Activated effector memory CD4-positive, alpha-beta T cell treated with Interleukin-2 at 50 U/mL for 16 hours (primary cell): ENCODE results near the gene MUSK.
"Not testable (repeated sequence)": the region's sequence is repeated elsewhere in the genome, so short reads cannot be mapped to it uniquely, and the experiment has no call there.

Experiments used
- DNase-seq: peaks from one replicate; pipeline ENCODE4 v3.0.0-alpha.2; 2020

MUSK gene

GRCh38 chr9:110764006-110764405 lies 95.4 kb downstream of the MUSK start:
- DNase-seq: no peak

GRCh38 chr9:110765926-110766325 lies 97.3 kb downstream of the MUSK start:
- DNase-seq: no peak

GRCh38 chr9:110767559-110768063 lies 99.0 kb downstream of the MUSK start:
- DNase-seq: no peak

GRCh38 chr9:110768886-110769285 lies 100.3 kb downstream of the MUSK start:
- no peak for DNase-seq

- no peak for DNase-seq
Observed at GRCh38 chr9:110769667-110770066, 101.1 kb downstream of the MUSK start.

- DNase-seq: no peak
Observed at GRCh38 chr9:110775724-110776123, 107.1 kb downstream of the MUSK start.

- no peak for DNase-seq
Observed at GRCh38 chr9:110776221-110776620, 107.6 kb downstream of the MUSK start.

GRCh38 chr9:110777196-110777875 lies 108.7 kb downstream of the MUSK start:
- no peak for DNase-seq

- no peak for DNase-seq
Observed at GRCh38 chr9:110777876-110778215, 109.3 kb downstream of the MUSK start.

- no peak for DNase-seq
Observed at GRCh38 chr9:110782701-110783100, 114.1 kb downstream of the MUSK start.

- no peak for DNase-seq
Observed at GRCh38 chr9:110784309-110784708, 115.7 kb downstream of the MUSK start.

GRCh38 chr9:110785166-110785565 lies 116.6 kb downstream of the MUSK start:
- no peak for DNase-seq

GRCh38 chr9:110788396-110788795 lies 119.8 kb downstream of the MUSK start:
- not testable (repeated sequence) for DNase-seq

- no peak for DNase-seq
Observed at GRCh38 chr9:110788871-110789270, 120.3 kb downstream of the MUSK start.

- no peak for DNase-seq
Observed at GRCh38 chr9:110797611-110798010, 129.0 kb downstream of the MUSK start.

GRCh38 chr9:110799396-110799795 lies 130.8 kb downstream of the MUSK start:
- DNase-seq: no peak

GRCh38 chr9:110801426-110801825 lies 132.8 kb downstream of the MUSK start:
- no peak for DNase-seq

GRCh38 chr9:110802416-110803035 lies 133.9 kb downstream of the MUSK start:
- DNase-seq: no peak

GRCh38 chr9:110807956-110808598 lies 139.5 kb downstream of the MUSK start:
- DNase-seq: no peak

GRCh38 chr9:110808599-110808980 lies 140.0 kb downstream of the MUSK start:
- DNase-seq: no peak

GRCh38 chr9:110809038-110809595 lies 140.5 kb downstream of the MUSK start:
- DNase-seq: no peak

- no peak for DNase-seq
Observed at GRCh38 chr9:110810262-110810976, 141.8 kb downstream of the MUSK start.

- DNase-seq: no peak
Observed at GRCh38 chr9:110812886-110813285, 144.3 kb downstream of the MUSK start.
